ENCODE results near the gene MCOLN1.
A peak's percentile ranks its signal among the peaks of the same experiment; 100 is the strongest.

The MCOLN1 gene

DNA sequence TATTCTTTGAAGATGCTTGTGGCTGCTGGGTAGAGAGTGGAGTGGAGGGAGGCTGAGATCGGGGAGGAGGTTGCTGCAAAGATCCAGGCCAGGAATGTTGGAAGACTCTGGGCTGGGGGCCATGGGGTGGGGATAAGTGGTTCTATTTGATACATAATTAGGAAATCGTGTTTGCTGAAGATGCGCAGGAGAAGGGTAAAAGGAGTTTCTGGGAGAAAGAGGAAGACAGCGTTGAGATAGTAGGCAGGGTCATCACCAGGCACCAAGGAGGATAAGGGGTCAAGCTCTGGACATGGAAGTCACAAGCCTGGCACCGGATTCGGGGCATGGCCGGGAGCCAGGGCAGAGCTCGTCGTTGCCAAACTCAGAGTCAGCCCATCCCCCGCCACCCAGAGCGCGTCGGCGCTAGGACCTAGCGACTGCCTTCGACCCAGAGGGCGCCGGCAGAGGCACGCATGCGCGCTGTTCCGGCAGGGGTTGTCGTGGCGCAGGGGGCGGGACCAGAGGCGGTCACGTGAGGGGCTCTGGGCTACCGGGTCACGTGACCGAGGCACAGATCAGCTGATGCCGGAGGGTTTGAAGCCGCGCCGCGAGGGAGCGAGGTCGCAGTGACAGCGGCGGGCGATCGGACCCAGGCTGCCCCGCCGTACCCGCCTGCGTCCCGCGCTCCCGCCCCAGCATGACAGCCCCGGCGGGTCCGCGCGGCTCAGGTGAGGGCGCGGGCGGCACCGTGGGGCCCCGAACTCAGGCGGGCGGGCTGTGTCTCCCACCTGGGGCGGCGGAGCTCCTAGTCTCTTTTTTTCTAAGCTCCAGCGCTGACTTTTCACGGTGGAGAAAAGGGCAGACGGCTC lies at the start of gene MCOLN1:
MCOLN1 (plus strand) TSS at position 553 of the 851 bp plus-strand sequence; CDS start at position 680, 127 bp downstream.
- DNase-seq: peak; percentile 99

DNA sequence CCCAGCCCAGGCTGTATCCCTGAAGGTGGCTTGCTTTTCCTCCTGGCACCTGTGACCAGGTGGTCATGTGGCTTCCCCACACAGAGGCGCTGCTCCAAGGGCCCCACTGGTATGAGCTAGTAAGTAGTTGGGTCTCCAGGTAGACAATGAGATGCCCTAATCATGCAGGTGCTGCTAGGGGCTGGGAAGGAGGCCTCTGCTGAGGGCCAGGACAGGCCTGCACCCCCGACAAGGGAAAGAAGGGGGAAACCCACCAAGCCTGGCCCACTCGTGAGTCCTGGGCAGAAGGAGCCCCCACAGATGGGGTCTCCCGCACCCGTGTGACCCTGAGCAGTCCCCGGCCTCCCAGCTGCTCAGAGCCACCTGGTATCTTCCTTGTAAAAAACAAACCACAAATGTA lies 46.8 kb upstream of the MCOLN1 start:
- no peak for DNase-seq

DNA sequence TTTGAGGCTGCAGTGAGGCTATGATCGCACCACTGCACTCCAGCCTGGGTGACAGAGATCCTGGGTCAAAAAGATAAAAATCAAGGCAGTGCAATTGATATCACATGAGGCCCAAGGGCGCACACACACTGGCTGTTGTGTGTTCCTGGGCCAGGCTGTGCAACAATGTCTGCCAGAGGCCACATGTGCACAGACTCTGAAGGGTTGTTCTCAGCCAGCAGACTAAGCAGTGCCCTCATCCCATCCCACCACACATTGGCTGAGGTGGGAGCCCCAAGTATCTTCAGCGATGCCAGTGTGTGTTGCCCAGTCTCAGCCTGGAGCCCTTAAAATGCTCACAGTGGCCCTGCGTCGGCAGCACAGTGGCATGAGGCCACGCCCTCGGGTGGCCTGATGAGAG lies 46.2 kb upstream of the MCOLN1 start:
- no peak for DNase-seq

DNA sequence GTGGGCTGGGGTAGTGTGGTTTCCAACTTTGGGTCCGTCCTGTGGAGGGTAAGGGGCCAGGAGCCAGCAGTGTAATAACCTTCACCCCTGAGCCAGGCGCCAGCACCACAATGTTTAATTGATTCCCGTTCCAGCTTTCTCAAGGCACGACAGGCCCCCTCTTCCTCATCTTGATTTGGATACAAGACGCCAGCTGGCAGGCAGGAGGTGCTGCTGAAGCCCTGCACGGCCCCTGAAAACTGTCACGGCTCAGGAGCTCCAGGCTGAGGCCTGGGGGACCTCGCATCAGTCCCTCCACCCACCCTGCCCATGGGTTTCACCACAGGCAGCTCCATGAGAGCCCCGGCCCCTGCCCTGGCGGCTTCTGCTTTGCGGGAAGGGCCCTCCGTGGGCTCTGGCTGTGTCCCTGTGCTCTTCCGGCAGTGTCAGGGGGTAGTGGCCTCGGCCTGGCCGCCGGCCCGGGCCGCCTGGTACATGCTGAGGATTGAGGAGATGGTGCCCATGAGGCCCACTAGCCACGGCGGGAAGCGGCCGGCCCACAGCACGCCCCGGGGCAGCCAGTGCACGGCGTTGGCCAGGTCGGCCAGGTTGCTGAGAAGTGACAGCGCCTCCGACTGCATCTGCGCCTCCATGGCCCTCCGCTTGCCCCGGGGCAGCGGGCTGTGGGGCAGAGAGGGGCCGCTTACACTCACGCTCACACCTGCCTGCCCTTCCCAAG lies 45.5 kb upstream of the MCOLN1 start:
- no peak for DNase-seq

DNA sequence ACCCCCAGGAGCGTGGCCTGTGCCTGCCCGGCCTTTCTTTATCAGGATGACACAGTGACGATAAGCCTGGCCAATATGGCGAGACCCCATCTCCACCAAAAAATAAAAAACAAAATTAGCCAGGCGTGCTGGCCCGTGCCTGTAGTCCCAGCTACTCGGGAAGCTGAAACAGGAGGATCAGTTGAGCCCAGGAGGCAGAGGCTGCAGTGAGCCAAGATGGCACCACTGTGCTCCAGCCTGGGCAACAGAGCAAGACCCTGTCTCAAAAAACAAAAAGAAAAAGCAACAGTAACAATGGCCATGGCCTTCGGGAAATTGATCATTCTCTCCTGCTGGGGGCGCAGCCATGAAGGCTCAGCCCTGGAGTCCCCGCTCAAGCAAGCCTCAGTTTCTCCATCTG lies 44.7 kb upstream of the MCOLN1 start:
- DNase-seq: no peak

DNA sequence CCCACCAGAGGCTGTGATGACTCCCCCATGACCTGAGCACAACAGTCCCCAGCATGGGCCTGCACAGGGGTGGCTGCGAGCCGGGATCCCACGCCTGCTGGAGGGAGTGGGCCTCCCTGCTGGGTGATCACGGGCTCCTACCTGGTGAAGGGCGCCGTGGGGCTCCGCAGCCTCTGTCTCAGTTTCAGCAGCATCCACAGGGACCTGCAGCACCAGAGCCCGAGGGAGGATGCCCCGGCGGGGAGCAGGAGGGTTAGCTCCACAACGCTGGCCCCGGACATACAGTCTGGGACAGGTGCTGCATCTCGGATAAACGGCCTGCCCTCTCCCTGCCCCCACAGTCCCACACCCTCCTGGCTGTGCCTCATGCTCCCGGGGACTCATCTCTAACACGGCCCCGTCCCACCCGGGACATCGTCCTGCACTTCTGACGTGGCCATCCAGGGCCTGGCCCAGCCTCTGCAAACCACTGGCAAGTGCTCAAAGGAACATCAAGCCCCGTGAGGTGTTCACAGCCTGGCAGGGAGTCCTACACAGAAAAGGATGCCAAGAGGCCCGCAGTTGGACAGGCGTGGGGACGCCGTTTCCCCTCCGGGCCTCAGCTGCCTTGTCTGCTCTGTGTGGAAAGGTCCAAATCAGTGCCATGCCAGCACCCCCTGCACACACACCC lies 44.1 kb upstream of the MCOLN1 start:
- no peak for DNase-seq

DNA sequence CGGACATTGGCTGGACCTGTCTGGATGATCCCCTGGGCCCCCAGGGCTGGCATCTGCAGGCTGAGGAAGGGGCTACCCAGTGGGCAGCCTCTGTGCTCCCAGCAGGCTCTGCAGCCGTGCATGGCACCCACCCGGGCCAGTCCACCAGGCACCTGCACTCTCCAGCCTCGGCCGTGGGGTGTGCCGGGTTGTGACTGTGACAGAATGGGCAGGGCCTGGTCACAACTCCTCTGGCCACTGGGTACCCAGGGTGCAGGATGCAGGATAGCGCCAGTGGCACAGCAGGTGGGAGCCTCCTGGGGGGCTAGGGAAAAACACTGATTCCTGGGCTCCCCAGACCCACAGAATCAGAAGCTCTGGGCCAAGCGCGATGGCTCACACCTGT lies 43.6 kb upstream of the MCOLN1 start:
- no peak for DNase-seq

DNA sequence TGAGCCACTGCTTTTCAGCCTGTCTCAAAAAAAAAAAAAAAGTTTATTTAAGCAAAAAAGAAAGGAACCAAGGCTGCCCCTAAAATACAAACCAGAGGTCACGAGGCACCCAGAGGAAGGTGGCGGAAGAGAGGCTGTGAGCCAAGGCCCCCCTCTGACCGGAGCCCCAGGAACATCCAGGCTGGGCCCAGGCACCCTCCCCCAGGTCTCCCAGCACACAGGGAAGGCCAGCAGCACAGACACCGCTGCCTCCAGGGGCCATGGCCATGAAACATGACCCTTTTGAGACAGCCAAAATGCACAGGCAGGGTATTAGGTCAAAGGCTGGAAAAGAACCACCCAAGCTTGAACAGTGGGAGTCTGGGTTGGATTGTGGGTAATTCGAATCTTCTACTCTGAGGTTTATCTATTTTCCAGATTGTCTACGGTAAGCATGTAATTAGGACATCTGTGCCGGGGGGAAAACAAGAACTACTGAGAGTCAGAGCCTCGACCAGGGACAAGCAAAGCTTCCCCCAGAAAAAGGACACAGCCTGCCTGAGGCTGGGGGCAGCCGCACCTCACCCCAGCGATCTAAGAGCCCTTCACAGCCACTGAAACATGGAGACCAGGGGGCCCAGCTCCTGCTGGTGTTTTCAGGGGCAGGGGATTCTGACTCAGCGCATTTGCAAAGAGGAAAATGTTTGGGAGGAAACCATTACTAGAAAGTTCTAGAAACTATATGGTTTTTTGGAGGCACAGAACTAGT lies 42.0 kb upstream of the MCOLN1 start:
- DNase-seq: no peak

DNA sequence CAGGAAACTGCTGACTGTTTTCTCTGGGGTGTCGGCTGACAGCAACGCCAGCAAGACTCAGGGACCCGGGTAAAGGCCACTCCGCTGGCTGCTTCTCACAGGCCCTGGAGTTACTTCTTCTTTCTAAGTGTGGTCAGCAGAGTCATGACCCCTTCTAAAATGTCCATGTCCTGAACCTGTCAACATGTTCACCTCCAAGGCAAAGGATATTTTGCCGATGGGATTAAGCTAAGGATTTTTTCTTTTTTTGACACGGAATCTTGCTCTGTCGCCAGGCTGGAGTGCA lies 41.5 kb upstream of the MCOLN1 start:
- DNase-seq: no peak

DNA sequence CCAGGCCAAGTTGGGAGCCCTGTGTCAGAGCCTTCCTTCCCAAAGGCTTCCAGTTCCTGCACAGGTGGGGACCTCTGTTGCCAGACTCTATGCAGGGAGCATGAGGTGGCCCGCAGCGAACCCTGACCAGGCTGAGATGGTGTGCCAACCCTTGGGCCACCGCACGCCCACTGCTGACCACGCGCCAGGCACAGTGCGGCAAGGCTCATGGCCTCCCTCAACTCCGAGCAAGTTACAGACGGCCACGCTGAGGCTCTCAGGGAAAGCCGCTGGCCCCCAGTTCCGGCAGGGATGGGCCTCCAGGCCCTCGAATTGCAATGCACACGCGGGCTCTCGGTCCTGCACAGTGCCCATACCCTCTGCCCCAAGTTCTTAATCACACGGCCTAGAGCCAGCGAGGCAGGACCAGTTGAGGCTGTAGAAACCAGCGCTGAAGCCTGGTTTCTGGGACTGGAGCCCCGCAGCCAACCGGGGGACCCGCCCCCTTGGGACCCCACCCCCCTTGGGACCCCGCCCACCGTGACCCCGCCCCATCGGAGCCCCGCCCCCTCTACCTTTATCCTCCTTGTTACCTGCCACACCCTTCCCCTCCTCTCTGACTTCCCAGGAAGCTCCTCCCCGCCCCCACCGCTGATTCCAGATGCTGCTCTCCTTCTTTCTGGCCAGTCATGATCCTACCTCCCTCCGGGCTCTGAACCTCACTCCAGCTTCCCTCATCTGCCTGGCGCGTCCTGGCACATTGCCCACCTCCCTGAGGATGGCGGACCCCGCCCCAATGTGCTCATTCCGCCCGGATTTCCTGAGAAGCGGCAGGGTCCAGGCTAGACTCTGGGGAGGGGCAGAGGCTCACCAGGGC lies 39.6 kb upstream of the MCOLN1 start:
- DNase-seq: no peak

DNA sequence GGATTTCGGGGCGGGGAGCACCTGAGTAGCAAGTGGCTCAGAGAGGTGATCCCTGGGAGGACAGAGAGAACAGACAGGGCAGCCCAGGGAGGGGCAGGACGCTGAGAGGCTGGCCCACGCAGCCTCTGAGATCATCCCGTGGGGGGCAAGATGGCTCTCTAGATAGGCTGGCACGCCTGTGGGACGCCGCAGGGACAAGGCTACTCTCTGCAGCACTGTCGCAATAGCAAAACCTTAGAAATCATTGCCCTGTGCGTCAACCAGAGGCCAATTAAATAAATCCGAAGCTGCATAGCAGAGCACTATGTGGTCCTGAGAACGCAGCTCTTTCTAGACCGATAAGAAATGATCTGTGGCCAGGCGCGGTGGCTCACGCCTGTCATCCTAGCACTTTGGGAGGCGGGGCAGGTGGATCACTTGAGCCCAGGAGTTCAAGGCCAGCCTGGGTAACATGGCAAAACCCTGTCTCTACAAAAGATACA lies 38.7 kb upstream of the MCOLN1 start:
- DNase-seq: no peak

DNA sequence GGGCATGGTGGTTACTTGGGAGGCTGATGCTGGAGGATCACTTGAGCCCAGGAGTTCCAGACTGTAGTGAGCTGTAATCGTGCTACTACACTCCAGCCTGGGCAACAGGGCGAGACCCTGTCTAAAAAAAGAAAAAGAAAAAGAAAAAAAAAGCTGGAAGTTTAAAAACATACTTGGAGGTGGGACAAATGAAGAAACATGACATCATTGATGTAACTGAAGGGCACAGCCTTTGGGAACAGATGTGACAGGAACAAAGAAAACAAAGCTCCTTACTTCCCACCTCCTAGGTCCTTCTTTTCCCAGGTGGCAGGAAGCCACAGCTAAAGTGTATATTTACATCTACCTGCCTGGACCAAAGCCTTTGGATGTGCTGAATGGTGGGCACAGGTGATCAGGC lies 35.5 kb upstream of the MCOLN1 start:
- no peak for DNase-seq

DNA sequence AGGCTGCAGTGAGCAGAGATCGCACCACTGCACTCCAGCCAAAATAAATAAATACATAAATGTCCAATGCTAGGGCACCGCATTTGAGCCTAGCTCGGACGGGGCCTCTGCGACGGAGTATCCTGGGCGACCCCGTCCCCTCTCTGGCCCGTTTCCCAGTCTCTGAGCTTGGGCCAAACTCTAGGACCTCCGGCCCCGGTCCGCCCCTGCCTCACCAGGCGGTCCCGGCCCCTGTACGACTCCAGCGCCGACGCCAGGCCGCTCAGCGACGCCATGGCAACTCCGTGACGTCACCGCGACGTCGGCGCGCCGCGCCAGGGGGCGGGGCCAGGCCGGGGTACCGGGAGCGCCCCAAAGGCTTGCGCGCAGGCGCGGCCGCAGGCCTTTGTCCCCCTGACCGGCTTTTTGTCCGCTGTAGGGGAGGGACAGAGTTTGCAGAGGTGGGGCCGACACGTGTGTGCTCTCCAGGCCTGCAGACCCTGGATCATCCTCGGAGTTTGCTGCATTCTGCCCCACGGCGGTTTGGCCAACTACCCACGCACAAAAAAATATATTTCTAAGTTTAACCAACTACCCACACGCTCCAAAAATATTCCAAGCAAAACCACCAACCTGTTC lies 33.6 kb upstream of the MCOLN1 start, which contains the start of gene PEX11G:
PEX11G (minus strand) TSS at position 300 of the 618 bp plus-strand sequence; CDS start at position 275, 25 bp downstream.
- DNase-seq: peak; percentile 95

DNA sequence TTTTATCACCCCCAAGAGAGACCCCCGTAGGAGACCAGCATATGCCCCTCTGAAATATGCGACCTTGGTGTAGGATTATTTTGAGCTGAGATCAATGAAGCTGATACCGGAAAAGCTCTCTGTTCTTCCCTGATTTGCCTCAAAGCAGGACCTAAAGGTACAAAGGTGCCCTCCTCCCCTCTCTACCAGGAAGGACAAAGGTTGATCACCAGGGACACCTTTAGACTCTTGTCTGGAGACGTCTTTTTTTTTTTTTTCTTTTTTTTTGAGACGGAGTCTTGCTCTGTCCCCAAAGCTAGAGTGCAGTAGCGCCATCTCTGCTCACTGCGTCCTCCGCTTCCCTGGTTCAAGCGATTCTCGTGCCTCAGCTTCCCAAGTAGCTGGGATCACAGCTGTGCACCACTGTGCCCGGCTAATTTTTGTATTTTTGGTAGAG lies 32.8 kb upstream of the MCOLN1 start:
- no peak for DNase-seq

DNA sequence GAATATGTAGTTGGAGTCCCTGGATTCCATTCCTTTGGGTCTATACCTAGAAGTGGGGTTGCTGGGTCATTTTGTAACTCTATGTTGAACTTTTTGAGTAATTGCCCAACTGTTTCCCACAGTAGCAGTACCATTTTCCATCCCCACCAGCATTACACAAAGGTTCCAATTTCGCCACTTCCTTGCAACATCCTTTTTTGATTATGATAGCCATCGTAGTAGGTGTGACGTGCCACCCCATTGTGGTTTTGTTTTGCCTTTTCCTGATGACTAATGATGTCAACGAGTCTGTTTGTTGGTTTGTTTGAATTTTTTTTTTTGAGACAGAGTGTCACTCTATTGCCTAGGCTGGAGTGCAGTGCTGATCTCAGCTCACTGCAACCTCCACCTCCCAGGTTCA lies 30.3 kb upstream of the MCOLN1 start:
- DNase-seq: no peak

DNA sequence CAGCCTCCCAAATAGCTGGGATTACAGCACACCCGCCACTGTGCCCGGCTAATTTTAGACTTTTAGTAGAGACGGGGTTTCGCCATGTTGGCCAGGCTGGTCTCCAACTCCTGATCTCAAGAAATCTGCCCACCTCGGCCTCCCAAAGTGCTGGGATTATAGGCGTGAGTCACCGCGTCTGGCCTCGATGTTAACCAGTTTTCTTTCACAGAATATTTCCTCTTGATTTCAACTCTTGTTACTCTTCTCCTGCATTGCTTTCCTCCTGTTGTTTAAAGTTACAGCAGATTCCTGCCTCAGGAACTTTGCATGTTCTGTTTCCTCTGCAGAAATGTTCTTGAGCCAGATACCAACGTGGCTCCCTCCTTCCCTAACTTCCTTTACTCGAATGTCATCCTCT lies 29.9 kb upstream of the MCOLN1 start:
- DNase-seq: no peak

DNA sequence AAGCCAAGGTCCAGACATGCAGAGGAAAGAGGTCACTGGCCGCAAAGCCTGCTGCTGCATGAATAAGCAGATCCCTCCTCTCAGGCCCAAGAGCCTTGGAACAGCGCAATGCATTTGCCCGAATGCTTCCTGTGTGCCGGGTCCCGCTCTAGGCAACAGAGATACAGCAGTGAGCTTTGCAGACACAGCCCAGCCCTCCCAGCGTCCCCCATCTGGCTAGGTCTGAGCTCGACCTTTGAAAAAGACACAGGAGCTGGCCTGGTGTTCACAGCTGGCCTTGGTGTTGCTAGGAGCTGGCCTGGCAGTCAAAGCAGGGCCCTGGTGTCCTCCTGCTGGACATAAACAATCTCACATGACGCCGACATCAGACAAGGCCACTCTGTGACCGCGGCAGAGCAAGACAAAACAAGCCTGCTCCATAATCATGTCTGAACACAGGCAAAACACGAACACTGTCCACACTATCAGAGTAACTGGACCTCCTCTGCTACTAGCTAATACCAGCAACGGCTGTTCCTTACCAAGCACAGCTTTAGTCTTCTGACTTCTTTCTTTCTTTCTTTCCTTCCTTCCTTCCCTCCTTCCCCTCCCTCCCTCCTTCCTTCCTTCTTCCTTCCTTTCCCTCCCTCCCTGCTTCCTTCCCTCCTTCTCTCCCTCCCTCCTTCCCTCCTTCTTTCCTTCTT lies 27.9 kb upstream of the MCOLN1 start:
- DNase-seq: peak; percentile 58

DNA sequence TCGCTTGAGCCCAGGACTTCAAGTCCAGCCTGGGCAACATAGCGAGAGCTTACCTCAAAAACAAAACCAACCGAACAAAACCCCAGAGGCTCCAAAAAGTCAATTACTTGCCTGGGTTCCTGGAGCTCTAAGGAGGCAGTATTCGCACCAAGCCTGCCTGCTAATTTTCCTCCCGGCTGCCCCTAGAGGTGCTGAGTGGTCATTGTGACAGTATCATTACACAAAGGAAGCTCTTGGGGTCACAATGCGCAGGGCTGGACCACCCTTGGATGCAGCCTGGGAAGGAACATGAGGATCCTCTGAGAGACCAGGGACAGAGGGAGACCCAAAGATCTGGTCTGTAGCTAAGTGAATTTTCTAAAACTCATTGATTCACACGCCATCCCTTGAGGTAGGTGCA lies 25.1 kb upstream of the MCOLN1 start:
- DNase-seq: no peak

DNA sequence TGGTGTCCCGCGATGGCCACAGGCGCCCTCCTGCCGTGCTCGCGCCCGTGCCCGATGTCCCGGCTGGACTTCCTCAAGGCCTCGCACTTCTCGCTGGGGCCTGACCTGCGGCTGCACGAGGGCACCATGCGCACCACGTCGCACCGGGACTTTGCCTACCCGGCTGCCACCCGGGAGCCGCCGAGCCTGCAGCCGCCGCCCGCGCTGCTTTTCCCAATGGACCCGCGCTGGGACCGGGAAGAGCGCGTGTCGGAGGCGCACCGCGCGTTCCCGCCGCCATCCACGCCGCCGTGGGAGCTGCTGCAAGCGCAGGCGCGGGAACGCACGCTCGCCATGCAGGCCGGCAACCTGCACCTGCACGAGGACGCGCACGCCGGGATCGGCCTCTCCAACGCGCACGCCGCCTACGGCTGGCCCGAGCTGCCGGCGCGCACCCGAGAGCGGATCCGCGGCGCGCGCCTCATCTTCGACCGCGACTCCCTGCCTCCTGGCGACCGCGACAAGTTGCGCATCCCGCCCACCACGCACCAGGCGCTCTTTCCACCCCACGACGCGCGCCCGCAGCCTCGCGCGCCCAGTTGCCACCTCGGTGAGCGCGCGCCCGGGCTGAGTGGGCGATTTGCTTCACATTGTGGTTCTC lies 21.5 kb upstream of the MCOLN1 start:
- DNase-seq: peak; percentile 66

DNA sequence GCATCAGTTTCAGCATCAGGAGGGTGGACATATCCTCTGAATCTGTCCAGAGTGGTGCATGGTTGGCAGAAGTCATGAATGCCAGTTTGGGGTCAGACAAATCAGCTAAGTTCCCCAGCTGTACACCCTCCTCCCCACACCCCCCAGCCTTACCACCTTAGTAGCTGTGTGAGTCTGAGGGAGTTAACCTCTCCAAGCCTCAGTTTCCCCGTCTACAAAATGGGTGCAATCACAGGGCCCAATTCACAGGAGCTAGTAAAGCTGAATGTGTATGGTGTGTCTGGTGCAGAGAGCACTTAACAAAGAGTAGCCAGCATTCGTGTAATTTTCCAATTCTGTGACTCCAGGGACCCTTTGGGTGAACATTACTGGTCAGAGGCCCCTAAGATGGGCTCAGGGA lies 19.9 kb upstream of the MCOLN1 start:
- DNase-seq: no peak
